Measurements from ENCODE around the gene EVL.

DNA sequence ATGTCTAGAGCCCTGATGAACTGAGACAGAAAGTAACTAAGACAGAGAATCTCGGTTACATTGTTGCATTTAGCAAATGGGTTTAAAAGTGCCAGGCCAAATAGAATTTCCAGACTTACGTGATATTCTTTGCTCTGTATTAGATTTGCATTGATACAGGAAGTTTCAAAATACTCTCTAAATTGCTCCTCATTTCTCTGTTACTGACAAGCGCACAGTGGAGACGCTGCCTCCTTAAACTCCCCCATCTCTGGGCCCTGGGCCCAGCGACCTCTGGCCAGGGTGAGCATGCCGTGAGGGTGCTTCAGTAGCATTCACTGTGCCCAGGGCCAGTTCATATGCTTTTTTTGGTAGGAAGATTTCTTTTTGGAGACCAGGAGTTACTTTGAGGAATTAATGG is 22.9 kb upstream of the EVL start:
- TF ChIP-seq POU2F2 (IDR thresholded peaks at IDR 0.05; ENCODE audit: low read depth, low read length) = no peak
- TF ChIP-seq POLR2A (IDR thresholded peaks at IDR 0.05; ENCODE audit: low read depth, low read length) = no peak
- no peak for TF ChIP-seq PAX5 (IDR thresholded peaks at IDR 0.05; ENCODE audit: insufficient read depth, low read length, severe bottlenecking)

Data from GM12891 (cell line).